Bronchial smooth muscle cell (primary cell): ENCODE results near the gene RIBC1. TPM values are rescaled to one million over a fixed set of nuclear protein-coding genes. Genes with fewer than 3 reads are reported as not detected.

Source experiments
- total RNA-seq: library from RNA; depleted of rRNA; stranded (reverse); fragments of >200 nt; gene quantifications from 2 replicates; pipeline ENCODE4 v1.2.1, GENCODE V29; 2014

Gene RIBC1
- total RNA-seq, result 0.79 and 1.4 TPM in 2 replicates

GRCh38 chrX:53422861-53423306 is at the start of gene RIBC1:
TSS of gene RIBC1 (plus strand) at chrX:53422873. CDS start at chrX:53426277, 3,404 bp downstream.

GRCh38 chrX:53422086-53422860 is 400 bp upstream of the RIBC1 start, which contains the start of gene SMC1A:
TSS of gene SMC1A (minus strand) at chrX:53422654. CDS start at chrX:53422600, 54 bp downstream.

GRCh38 chrX:53433651-53434639 is 11.3 kb downstream of the RIBC1 start, which contains the start of gene HSD17B10:
TSS of gene HSD17B10 (minus strand) at chrX:53434370. CDS start at chrX:53434345, 25 bp downstream.

Other genes with a start within 250 kb of the RIBC1 start
- 43.0 and 44.9 TPM in 2 replicates for gene KDM5C, start 197.7 kb upstream of the RIBC1 start, total RNA-seq
- 5.0 and 7.7 TPM in 2 replicates for gene IQSEC2, start 141.3 kb upstream of the RIBC1 start, total RNA-seq
- 5.7 and 5.9 TPM in 2 replicates for gene SMC1A, start 219 bp upstream of the RIBC1 start, total RNA-seq
- gene HSD17B10, start 11.5 kb downstream of the RIBC1 start, total RNA-seq, result 53.4 and 59.4 TPM in 2 replicates